ENCODE results near the gene MVB12B.

The MVB12B gene

GRCh38 chr9:126419475-126419874 lies 92.8 kb downstream of the MVB12B start:
- DNase-seq (ENCODE audit: low read depth) = no peak
- no peak for TF ChIP-seq CTCF (IDR thresholded peaks at IDR 0.05; ENCODE audit: control insufficient read depth, insufficient read depth, low read depth, low read length, missing control alignments)
- H3K4me3 ChIP-seq (ENCODE audit: control insufficient read depth, low read depth, low read length) = no peak overlapping the region

- H3K4me3 ChIP-seq (ENCODE audit: control insufficient read depth, low read depth, low read length) = no peak overlapping the region
- no peak for DNase-seq (ENCODE audit: low read depth)
- no peak for TF ChIP-seq CTCF (IDR thresholded peaks at IDR 0.05; ENCODE audit: control insufficient read depth, insufficient read depth, low read depth, low read length, missing control alignments)
These were observed 93.5 kb downstream of the MVB12B start for GRCh38 chr9:126420135-126420534.

GRCh38 chr9:126420643-126421564 lies 94.3 kb downstream of the MVB12B start:
- DNase-seq (ENCODE audit: low read depth) = no peak
- no peak overlapping the region for H3K4me3 ChIP-seq (ENCODE audit: control insufficient read depth, low read depth, low read length)
- no peak for TF ChIP-seq CTCF (IDR thresholded peaks at IDR 0.05; ENCODE audit: control insufficient read depth, insufficient read depth, low read depth, low read length, missing control alignments)

- no peak for TF ChIP-seq CTCF (IDR thresholded peaks at IDR 0.05; ENCODE audit: control insufficient read depth, insufficient read depth, low read depth, low read length, missing control alignments)
- no peak overlapping the region for H3K4me3 ChIP-seq (ENCODE audit: control insufficient read depth, low read depth, low read length)
- DNase-seq (ENCODE audit: low read depth) = no peak
These were observed 95.2 kb downstream of the MVB12B start for GRCh38 chr9:126421567-126422428.

GRCh38 chr9:126423142-126423915 lies 96.7 kb downstream of the MVB12B start:
- DNase-seq (ENCODE audit: low read depth) = no peak
- no peak for TF ChIP-seq CTCF (IDR thresholded peaks at IDR 0.05; ENCODE audit: control insufficient read depth, insufficient read depth, low read depth, low read length, missing control alignments)
- H3K4me3 ChIP-seq (ENCODE audit: control insufficient read depth, low read depth, low read length) = no peak overlapping the region

GRCh38 chr9:126423916-126424185 lies 97.2 kb downstream of the MVB12B start:
- no peak for TF ChIP-seq CTCF (IDR thresholded peaks at IDR 0.05; ENCODE audit: control insufficient read depth, insufficient read depth, low read depth, low read length, missing control alignments)
- H3K4me3 ChIP-seq (ENCODE audit: control insufficient read depth, low read depth, low read length) = no peak overlapping the region
- no peak for DNase-seq (ENCODE audit: low read depth)

Data from AG09309 (cell line).